Stimulated activated CD4-positive, alpha-beta T cell treated with anti-CD3 and anti-CD28 coated beads, Interleukin-15, amount 100 ng/mL, for 24 hours (primary cell): ENCODE measurements around the gene C16orf78.

Experiments
- DNase-seq: peaks from one replicate; pipeline ENCODE4 v3.0.0-alpha.2; 2020

Gene C16orf78

DNA sequence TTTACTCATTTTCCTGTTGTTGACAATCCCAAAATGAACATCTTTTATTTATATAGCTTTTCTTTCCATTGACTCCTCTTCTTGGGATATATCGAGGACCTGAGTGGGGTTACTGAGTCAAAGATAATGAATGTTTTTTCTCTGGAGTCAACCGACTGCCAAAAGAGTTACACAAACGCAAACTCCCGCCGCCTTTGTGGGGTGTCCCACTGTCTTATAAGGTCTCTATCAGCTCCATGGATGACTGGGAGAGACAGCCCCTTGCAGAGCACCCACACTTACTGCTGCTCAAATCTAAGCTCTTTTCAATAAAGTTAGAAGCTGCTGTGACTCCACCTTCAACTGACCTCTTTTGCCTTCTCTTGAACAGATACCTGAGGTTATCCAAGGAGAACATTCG is 25.2 kb downstream of the C16orf78 start:
- no peak for DNase-seq

DNA sequence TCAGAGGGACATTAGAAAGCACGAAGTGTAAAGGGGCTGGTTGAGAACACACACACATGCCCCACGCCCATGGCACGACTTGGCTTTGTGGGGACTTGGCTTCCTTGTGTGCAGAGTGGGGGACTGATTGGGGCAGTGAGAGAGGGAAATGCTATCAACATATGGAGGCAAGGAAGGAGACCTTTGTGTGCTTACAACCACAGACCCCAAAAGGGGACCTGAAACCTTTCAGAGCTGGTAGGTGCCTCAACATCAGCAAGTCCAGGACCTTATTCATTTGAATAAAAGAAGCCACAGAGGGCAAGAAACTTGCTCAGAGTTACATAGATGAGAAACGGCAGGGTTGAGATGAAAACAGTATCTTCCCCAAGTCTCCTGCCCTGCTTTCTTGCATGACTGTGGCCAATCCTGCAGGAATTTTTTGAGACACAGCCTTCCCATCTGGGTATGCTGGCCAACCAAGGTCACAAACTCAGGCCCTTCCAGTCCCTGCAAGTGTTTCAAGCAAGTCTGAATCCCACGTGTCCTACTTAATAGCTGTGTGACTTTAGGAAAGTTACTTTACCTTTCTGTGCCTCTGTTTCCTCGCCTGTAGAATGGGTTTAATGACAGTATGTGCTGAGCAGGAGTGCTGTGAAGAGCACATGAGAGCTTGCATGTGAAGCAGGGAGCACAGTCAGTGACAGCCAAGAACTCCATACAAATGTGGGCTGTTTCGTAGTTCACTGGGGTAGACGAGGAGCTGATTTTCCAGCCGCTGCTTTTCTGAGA is 26.2 kb downstream of the C16orf78 start:
- DNase-seq = no peak

DNA sequence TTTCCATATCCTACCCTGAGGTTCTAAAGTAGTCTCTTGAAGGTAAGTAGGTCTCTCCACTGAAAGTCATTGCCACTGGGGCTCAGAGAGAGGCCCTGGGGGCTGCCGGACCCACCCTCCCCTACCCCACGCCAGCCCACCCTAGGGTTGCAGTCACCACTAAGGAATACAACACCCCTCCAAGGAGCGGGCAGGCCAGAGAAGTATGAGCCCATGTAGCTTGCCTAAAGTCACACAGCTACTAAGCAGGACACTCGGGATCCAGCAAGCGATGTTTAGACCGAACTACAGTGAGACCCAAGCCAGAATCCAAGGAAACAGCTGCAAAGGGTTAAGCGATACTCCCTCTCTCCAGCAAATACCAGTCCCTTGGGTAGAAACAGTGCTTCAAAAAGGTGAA is 27.0 kb downstream of the C16orf78 start:
- no peak for DNase-seq

DNA sequence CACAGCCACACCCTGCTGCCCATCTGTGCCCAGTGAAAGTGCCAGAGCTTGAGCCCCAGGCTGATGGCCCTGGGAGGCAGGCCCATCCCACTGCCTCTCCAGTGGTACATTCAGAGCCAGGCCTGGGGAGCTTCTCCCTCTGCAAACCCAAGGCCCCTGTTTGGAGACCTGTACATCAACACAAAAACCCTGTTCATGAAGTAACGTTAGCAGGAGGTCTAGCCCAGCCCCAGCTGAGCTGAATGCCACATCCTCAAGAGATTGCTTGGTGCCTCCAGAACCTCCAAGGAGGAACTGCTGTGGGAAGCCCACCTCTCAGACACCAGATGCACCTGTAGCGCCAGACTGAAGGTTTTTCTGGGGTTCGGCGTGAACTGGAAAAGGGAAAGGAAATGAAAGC is 31.5 kb downstream of the C16orf78 start:
- DNase-seq = no peak

DNA sequence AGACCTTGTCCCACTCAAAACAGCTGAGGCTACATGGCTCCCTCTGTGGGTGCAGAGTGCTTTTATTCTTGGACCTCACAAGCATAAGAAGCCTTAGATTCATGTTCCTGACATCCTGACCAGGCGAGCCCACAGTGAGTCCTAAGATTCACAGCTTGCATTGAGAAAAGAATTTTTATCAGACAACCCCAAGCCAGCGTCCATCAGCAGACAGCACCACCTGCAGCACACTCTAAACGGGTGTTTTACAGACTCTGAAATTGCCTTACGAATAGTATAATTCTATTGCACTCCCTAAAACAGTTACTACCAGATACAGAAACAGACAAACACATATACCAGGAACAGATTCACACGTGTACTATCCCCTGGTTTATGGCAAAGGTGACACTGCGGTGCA is 31.9 kb downstream of the C16orf78 start:
- DNase-seq = no peak

DNA sequence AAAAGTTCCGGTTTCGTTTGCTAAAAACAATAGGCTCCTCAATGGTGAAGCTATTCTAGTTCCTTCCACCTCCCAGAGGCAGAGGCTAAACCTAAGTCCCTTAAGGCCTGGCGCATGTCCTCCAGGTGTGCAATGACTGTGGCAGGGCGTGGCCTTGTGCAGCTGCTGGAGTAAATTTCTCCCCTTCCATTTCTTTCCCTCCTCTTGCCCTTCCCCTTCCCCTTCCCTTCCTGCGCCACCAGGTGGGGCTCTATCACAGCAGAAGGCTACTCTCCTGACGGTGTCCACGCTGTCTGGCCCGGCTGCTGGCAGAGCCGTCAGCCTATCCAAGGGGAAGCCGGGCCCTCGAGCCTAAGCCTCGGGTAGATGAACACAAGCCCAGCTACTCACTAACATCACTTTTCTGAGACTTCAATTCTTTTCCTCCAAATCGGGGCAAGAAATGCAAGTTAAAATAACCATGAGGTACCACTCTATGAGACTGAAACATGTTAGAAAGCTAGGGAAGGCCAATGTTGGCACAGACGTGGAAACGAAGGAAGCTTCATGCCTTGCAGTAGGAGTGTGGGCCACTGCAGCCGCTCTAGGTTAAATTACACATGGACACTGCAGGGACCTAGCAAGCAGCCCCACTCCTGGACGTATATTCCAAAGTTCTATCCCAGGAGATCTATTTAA is 34.4 kb downstream of the C16orf78 start:
- peak; percentile 79 for DNase-seq

DNA sequence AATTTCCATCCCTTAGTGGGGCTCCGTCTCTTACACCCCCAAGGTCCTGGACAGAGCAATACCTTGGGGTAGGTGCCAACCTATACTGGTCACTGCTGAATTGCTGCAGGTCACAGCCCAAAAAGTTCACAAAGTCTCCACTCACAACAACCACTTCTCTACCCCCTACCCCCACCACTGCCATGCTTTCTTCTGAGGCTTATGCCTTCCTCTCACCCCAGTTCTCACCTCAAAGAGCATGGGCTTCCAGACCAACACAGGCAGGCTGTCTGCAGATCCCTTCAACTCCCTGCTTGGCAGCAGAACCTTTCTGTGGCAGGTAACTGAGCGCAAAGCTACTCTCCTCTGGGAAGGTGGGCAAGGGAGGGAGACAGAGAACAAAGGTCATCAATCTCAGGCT is 35.5 kb downstream of the C16orf78 start:
- DNase-seq = no peak

DNA sequence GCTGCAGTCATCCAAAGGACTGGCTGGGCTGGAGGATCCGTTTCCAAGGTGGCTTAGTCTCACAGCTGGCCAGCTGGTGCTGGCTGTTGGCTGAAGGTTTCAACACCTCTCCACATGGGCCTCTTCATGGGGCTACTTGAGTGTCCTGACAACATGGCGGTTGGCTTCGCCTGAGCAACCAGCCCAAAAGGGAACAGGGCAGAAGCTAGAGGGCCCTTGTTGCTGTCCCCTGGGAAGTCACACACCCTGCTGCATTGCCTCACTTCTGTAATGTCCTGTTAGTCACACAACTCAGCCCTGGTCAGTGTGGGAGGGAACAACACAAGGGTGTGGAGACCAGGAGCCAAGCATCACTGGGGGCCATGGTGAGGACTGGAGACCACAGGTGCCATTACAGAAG is 36.6 kb downstream of the C16orf78 start:
- no peak for DNase-seq

DNA sequence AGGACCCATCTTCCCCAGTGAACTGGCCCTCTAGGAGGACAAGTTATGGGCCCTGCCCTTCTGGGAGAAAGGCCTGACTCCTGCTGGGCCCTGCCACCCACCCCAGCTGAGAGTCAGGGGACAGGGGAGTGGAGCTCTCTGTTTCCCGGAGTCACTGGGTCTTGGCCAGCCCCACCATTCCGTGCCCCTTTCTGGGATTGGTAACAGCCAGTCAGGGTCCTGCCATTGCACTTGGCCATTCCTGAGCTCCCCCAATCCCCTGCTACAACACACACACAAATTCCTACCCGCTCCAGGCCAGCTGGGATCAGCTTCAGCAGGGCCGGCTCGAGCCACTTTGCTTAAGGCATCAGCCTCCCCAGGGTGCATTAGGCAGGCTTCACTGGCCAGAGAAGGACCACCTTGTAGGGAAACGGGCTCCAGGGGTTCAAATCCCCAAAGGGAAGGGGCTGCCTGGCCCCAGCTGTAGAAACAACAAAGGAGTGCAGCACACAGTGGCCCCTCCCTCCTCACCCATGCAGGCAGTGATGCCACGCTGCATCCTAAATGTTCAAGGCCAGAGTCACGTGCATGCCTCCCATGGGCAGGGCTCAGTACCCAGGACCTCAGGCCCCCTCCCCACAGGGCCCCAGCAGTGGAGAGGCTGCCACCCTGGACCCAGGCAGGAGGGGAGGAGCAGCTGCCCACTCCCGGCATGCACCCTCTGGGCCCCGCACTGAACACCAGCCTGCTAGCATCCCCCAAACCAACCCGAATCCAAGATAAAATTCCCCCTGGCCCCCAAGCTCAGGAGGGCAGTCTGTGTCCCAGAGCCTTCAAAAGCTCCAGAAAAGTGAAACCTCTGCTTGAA is 37.7 kb downstream of the C16orf78 start:
- no peak for DNase-seq

DNA sequence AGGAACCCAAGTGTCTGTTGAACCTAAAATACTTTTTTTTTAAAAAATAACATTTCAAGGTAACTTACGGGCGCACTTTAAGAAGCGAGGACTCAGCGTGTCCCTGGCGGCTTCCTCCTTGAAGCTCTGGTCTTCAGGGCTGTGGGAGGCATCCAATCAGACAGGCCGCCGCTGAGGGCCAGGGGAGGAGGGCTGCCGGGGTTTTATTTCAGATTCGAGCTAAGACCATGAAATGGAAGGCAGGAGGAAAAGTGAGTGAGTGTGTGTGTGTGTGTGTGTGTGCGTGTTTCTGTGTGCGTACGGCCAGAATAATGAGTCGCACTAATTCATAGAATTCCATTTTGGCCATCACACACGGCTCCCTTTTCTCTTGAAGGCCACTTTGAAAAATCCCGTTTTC is 41.1 kb downstream of the C16orf78 start:
- no peak for DNase-seq

DNA sequence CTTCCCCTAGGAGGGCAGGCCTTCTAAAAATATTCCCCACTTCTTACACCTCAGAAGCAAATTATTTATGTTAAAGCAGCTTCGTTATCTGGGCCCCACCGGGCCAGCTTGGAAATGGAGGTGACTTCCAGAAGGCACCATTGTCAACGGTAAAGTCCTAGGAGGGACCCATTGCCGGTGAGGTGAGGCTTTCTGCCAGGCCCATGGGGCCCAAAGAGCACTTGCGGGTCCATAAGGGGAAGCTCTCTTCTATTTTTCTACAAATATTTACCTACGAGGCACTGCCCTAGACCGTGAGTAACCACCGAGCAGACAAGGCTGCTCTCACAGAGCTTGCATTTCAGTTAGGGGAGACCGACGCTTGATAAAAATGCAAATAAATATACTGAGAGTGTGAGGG is 41.5 kb downstream of the C16orf78 start:
- no peak for DNase-seq

DNA sequence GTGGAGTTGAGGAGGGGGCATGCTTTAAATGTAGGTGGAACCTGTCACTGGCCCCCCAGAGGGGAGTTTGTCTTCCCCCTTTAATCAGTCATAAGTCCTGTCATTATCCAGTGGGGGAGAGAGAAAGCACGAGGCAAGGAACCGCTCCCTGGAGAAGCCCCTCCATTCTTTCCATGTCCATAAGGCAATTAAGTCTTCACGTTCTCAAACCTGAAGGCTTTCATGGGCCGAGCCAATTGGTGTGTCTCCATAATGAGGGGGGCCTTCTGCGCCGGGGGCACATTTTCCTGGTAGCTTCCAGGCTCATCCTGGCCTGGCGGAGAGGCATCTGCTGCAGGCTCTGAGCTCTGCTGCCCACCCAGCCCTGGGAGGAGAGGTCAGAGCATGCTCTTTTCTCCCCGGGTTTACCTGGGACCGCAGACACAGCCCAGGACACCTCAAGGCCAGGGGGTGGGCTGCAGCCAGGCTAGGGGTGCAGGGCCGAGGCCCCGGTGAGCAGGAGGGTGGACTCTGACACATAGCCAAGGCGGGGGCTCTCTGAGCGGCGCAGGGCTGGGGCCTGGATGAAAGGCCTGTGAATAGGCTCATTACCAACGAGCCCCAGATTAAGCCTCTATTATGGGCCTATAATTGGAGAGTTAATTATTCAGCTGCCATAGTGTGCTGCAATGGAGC is 42.5 kb downstream of the C16orf78 start:
- no peak for DNase-seq

DNA sequence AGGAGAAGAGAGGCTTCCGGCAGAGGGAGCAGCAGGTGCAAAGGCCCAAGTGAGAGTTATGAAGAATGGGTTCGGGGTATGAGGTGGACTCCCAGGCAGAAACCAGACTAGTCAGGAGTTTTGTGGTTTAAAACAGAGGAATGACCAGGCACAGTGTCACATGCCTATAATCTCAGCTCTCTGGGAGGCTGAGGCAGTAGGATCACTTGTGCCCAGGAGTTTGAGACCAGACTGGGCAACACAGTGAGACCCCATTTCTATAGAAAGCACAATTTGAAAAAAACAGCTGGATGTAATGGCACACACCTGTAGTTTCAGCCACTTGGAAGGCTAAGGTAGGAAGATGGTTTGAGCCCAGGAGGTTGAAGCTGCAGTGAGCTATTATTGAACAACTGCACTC is 43.8 kb downstream of the C16orf78 start:
- DNase-seq = no peak

DNA sequence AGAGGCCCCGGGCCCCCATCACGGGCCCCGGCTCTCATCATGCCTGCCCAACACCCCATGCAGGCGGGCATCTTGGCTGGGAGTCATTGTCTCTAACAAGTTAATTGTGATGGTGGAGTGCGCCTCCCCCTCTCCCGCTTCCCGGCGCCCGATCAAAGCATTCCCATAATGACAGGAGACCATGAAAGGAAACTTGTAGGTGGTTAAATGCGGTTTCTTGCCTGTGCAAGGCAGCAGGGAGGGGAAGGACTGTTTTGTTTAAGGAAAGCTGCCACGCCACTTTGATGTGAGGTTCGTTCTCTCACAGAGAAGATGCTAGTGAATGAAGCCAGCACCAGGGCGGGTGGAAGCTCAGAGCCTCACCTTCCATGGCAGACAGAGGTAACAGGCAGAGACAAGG is 45.4 kb downstream of the C16orf78 start:
- no peak for DNase-seq

DNA sequence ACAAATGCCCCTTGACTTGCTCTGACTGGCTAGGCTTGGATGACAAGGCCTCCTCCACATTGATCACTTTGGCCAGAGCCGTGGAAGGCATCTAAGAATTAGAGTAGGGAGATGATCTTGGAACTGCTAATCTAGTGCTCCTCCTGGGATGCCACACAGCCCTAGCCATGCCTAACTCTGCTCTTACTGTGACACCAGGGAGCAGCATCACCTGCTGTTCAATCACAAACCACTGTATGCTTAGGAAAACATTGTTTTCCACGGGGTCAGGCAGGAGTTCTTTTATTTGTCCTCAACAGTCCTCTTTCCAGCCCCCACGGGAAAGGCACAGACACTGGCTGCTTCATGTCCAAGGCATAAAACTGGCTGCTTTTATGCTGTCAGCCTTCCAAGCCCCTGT is 46.3 kb downstream of the C16orf78 start:
- DNase-seq = no peak

DNA sequence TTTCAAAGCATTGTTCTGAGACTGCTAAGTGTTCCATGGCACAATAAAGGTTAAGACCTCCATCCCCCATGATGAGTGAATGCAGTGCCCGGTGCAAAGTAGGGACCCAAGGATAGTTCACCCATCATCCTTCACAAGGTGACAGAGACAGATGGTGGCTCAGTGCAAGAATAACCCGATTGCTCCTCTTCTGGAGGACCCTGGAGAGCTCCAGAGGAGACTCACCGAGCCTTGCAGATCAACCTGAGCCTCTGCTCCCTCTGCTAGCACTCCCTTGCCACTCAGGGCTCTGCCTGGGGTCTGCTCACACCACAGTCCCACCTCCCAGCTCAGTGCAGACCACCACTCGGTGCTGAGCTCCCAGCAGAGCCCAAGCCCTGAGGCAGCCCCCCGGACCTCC is 49.3 kb downstream of the C16orf78 start:
- DNase-seq = no peak

DNA sequence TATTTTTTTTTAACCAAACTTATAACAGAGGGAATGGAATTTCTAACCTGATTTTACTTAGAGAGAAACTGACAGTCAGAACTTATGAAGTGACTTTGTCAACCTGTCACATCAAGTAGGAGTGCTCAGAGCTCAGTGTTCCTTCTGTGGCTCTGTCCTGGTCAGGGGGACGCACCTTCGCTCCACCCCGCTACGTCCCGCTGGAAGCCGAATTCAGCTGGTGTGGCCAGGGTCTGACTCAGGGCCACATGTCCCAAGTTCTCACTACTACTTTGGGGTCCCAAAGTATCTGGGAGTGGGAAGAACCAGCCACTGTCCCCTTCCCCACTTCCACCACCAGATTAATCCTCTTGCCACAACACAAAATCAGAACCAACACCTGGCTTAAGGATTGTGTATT is 51.4 kb downstream of the C16orf78 start:
- no peak for DNase-seq

DNA sequence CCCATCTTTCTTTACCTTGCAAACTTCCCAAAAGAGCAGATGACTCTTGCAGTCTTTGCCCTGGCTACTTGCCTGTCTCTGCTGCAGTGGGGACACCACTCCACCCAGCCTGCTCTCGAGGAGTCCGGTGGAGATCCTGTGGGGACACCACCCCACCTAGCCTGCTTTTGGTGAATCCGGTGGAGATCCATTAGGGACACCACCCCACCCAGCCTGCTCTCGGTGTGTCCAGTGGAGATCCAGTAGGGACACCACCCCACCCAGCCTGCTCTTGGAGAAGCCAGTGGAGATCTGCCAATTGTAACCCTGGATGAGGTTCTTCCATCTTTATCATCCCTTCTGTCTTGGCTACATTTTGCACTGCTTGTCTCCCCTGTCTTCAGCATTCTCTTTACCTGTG is 54.2 kb downstream of the C16orf78 start:
- DNase-seq = no peak

DNA sequence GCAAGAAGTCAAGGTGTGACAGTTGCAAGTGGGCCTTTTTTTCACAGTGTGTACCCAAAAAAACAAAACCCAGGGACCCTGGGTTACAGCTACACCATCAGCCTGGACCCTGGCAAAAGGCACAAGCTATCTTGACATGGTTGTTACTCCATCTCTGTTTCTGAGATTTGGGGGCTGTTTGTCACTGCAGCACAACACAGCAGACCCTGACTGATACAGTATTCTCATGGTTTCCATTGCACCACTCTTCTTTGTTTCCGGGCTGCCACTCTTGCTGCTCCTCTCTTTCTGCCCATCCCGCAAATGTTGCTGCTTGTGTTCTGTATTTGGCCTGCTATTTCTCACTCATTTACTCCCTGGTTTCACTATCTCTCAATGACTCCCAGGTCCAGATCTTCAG is 55.2 kb downstream of the C16orf78 start:
- no peak for DNase-seq

DNA sequence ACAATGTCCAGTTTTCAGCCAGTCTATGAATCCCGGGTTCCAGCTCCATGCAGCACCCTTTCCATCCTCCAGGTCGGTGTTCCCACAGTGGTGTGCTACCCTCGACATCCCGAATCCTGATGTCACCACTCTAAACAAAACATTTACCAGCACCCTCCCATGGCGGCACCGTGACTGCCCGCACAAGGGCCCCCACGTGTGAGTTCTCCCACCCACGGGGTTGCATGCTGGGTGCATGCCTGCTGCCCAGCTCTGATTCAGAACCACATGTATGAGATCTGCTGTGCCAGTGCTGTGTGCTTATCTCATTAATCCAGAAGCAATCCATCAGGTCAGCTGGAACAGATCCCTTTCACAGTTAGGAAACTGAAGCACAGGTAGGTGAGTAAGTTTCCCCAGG is 57.4 kb downstream of the C16orf78 start:
- no peak for DNase-seq

DNA sequence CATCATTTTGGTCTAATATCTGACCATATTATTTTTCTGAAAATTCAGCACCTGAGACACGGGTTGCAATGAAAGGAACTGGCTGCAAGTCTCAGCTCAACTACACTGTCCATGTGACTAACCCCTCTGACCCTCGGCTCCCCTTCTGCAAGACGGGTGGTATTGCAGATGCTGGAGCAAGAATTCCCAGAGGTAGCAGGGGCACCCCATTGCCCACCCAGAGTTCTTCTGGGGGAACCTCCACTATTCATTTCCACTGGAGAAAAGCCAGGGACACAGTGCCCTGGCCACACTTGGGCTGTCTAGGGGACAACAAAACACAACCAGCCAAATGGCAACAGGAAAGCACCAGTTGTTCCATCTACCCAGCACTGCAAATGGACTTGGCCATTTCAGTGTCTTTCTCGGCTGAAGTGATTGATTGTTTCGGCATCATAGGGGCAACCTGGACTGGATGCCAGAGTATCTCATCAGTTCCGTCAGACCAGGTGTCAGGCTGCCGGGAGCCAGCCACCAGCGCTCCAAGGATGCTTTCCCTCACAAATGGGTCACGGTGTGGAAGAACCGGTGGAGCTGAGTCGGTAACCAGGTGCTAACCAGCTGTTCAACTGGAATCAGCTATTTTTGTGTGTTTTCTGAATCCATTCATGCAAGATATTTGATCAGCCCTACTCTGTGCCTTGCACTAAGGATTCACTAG is 58.1 kb downstream of the C16orf78 start:
- DNase-seq = no peak

DNA sequence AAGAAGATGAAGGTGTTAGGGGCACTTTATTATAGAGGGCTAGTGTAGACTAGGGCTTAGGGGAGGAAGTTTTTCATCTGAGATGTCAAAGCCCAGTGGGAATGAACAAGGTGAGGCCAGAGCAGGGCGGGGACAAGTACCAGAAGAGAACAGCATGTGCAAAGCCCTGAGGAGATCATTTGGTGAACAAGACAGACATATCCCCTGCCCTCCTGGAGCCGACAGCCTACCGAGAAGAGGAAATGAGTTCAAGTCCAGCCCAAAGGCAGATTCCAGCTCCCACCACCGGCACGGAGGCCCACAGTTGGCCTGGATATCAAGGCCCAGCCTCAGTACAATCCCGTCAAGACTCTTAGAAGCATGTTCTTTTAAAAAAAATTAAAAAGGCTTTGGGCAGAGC is 61.1 kb downstream of the C16orf78 start:
- DNase-seq = no peak

DNA sequence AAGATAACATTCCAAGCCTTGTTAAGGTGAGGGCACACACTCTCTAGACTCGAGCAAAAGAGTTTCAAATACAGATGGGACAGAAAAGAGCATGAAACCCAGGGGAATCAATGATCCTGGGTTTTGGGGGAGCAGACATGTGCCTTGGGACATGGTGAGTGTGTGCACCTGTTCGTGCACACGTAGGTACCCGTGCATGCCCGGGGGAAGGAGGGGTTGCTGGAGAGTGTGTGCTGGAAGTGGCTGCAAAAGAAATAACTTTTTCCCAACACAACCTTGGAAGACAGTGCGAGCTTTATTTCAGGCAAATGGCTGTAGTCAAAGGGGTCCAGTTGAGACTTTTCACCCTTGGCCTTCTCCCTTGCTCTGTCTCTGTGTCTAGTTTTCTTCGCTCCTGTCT is 62.6 kb downstream of the C16orf78 start:
- DNase-seq = no peak
